Measurements from ENCODE around the gene NTN5. TPM values are rescaled to one million over a fixed set of nuclear protein-coding genes. Genes with fewer than 3 reads are reported as not detected.
A peak's percentile ranks its signal among the peaks of the same experiment; 100 is the strongest.

Gene NTN5
- total RNA-seq, 1 experiment from 2014 or later, result 0.55 TPM

DNA sequence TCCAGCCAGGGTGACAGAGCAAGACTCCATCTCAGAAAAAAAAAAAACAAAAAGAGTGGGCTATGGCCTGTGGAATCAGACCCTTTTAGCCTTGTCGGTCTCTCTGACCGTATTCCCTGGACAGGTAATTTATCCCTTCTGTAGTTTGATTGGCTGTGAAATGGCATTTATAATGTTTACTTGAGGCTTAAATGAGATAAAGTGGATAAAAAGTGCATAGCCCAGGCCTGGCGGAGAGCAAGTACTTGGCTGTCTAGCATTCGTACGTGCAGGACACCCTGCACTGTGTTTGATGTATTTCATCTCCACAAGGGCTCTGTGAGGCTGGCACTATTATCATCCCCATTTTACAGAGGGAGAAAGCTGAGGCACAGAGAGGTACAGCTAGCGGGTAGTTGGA, 7.0 kb downstream of the NTN5 start:
- peaks cover 7% of the 10 kb centered on the region for H3K27me3 Mint-ChIP-seq (ENCODE audit: low read depth)
- no peak overlapping the region for H3K56ac ChIP-seq (ENCODE audit: insufficient read length, low read depth, low read length)
- H4K5ac ChIP-seq (ENCODE audit: insufficient read length, low read depth, low read length), result no peak overlapping the region
- peaks cover 2% of the 10 kb centered on the region for H4K20me1 ChIP-seq (ENCODE audit: control insufficient read depth, insufficient read depth, insufficient read length)
- peak overlapping the region in 1 of 3 experiments; percentile 29; a peak in 1 of 7 replicates for H3K27ac Mint-ChIP-seq
- H3K14ac ChIP-seq (ENCODE audit: insufficient read depth, low read length), result no peak overlapping the region
- no peak overlapping the region for H2AK5ac ChIP-seq (ENCODE audit: insufficient read length, low read length)
- H3K4me1 ChIP-seq (ENCODE audit: insufficient read depth, low read length), result no peaks in the 10 kb centered on the region
- no peak overlapping the region for H3T11ph ChIP-seq (ENCODE audit: low read length)
- H2AFZ ChIP-seq (ENCODE audit: low read length), result no peak overlapping the region
- no peaks in the 10 kb centered on the region for H3K79me2 ChIP-seq (ENCODE audit: insufficient read depth, low read length)
- H2BK20ac ChIP-seq (ENCODE audit: low read depth, low read length, poor library complexity, severe bottlenecking), result no peak overlapping the region
- H2BK15ac ChIP-seq (ENCODE audit: low read depth, low read length), result no peak overlapping the region
- H2BK12ac ChIP-seq (ENCODE audit: insufficient read length, low read depth, low read length), result no peak overlapping the region
- H3K23me2 ChIP-seq (ENCODE audit: insufficient read length, low read depth, low read length, poor library complexity, severe bottlenecking), result no peaks in the 10 kb centered on the region
- no peak overlapping the region for H4K91ac ChIP-seq (ENCODE audit: insufficient read length, low read depth, low read length)
- no CpG with 5 or more reads among the region's 6 CpGs for WGBS (ENCODE audit: extremely low coverage, insufficient read length, low lambda C conversion rate)
- H3K4me2 ChIP-seq (ENCODE audit: insufficient read depth, insufficient read length, low read length), result no peak overlapping the region
- peaks cover 0 to 12% (median 10%) of the 10 kb centered on the region in 3 experiments; a peak in 6 of 7 replicates for H3K36me3 Mint-ChIP-seq (ENCODE audit: insufficient read depth in 1 of 3, low read depth in 3 of 3)
- H3K4ac ChIP-seq (ENCODE audit: low read depth, low read length), result no peak overlapping the region
- H3K4me3 Mint-ChIP-seq, result no peak overlapping the region; a peak in 1 of 5 replicates
- H3K9me3 ChIP-seq (ENCODE audit: control insufficient read depth, low read depth, low read length), result no peaks in the 10 kb centered on the region
- no peak overlapping the region for H3K27ac ChIP-seq (ENCODE audit: insufficient read length, low read depth, low read length)
- H3K79me1 ChIP-seq (ENCODE audit: insufficient read depth, low read depth, low read length, poor library complexity, severe bottlenecking), result no peaks in the 10 kb centered on the region
- no peaks in the 10 kb centered on the region for H3K27me3 ChIP-seq (ENCODE audit: insufficient read depth, low read length)
- H3K23ac ChIP-seq (ENCODE audit: insufficient read length, low read depth, low read length), result no peak overlapping the region
- H2BK5ac ChIP-seq (ENCODE audit: insufficient read length, low read length), result no peak overlapping the region
- no peak for DNase-seq
- no peak overlapping the region for H3K18ac ChIP-seq (ENCODE audit: insufficient read length, low read depth, low read length)
- TF ChIP-seq, protein P1, sequence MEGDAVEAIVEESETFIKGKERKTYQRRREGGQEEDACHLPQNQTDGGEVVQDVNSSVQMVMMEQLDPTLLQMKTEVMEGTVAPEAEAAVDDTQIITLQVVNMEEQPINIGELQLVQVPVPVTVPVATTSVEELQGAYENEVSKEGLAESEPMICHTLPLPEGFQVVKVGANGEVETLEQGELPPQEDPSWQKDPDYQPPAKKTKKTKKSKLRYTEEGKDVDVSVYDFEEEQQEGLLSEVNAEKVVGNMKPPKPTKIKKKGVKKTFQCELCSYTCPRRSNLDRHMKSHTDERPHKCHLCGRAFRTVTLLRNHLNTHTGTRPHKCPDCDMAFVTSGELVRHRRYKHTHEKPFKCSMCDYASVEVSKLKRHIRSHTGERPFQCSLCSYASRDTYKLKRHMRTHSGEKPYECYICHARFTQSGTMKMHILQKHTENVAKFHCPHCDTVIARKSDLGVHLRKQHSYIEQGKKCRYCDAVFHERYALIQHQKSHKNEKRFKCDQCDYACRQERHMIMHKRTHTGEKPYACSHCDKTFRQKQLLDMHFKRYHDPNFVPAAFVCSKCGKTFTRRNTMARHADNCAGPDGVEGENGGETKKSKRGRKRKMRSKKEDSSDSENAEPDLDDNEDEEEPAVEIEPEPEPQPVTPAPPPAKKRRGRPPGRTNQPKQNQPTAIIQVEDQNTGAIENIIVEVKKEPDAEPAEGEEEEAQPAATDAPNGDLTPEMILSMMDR (conservative IDR thresholded peaks at IDR 0.05), result no peak
- 0 out of 4 replicates have a peak, but pooled peaks cover 0 to 6% of the 10 kb centered on the region in 2 experiments for H3K4me1 Mint-ChIP-seq
- peaks cover 11 to 16% of the 10 kb centered on the region in 2 experiments for H3K9me3 Mint-ChIP-seq
- H3K9ac ChIP-seq (ENCODE audit: extremely low read depth, insufficient read length, low read length), result no peak overlapping the region
- H4K8ac ChIP-seq (replicated peaks; ENCODE audit: insufficient read length, low read depth, low read length), result no peak overlapping the region
- no peak overlapping the region for H2BK120ac ChIP-seq (ENCODE audit: low read depth, low read length, poor library complexity, severe bottlenecking)
